Measurements from ENCODE around the gene NR5A2. TPM values are rescaled to one million over a fixed set of nuclear protein-coding genes. Genes with fewer than 3 reads are reported as not detected.

NR5A2 gene
- total RNA-seq, 1 experiment from 2014 or later, result 22.3 TPM

DNA sequence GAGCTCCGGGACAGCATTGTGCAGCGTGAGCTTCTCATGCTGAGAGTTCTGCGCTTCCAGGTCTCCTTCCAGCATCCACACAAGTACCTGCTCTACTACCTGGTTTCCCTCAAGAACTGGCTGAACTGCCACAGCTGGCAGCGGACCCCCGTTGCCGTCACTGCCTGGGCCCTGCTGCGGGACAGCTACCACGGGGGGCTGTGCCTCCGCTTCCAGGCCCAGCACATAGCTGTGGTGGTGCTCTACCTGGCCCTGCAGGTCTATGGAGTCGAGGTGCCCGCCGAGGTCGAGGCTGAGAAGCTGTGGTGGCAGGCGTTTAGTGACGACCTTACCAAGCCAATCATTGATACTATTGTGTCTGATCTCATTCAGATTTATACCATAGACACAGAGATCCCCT lies 186.4 kb downstream of the NR5A2 start:
- Mint-ChIP-seq H3K36me3 (peaks cover 7% of the 10 kb centered on the region), H3K9me3 (peaks cover 17% of the 10 kb centered on the region), H3K27ac (no peak overlapping the region), H3K4me1 (no peaks in the 10 kb centered on the region), H3K27me3 (ENCODE audit: low read depth) (no peaks in the 10 kb centered on the region; the same call in 1 of the 2 replicates), H3K4me3 (no peak overlapping the region)
- ATAC-seq (no peak), DNase-seq (ENCODE audit: low spot score) (no peak)
- CTCF ChIA-PET, result interaction anchor here (0.6 kb wide), 1 partner anchor 9 kb away, joined by 3 read pairs; no protein-coding TSS in a partner anchor
- TF ChIP-seq NR3C1 (CRISPR knock-in tag; conservative IDR thresholded peaks at IDR 0.05; ENCODE audit: low read depth) (no peak), SP1 (CRISPR knock-in tag; conservative IDR thresholded peaks at IDR 0.05) (no peak), CREB1 (CRISPR knock-in tag; IDR thresholded peaks at IDR 0.05) (no peak), ZNF121 (CRISPR knock-in tag; IDR thresholded peaks at IDR 0.05) (no peak), ZNF423 (CRISPR knock-in tag; IDR thresholded peaks at IDR 0.05) (no peak), ZNF317 (CRISPR knock-in tag; IDR thresholded peaks at IDR 0.05; ENCODE audit: borderline replicate concordance, low read depth) (no peak), TEAD1 (CRISPR knock-in tag; IDR thresholded peaks at IDR 0.05) (no peak), NR1H2 (CRISPR knock-in tag; IDR thresholded peaks at IDR 0.05) (no peak), ATF1 (CRISPR knock-in tag; IDR thresholded peaks at IDR 0.05) (no peak)
- TF ChIP-seq, protein P1, sequence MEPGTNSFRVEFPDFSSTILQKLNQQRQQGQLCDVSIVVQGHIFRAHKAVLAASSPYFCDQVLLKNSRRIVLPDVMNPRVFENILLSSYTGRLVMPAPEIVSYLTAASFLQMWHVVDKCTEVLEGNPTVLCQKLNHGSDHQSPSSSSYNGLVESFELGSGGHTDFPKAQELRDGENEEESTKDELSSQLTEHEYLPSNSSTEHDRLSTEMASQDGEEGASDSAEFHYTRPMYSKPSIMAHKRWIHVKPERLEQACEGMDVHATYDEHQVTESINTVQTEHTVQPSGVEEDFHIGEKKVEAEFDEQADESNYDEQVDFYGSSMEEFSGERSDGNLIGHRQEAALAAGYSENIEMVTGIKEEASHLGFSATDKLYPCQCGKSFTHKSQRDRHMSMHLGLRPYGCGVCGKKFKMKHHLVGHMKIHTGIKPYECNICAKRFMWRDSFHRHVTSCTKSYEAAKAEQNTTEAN (CRISPR knock-in tag; IDR thresholded peaks at IDR 0.05), result no peak
- TF ChIP-seq, protein P2, sequence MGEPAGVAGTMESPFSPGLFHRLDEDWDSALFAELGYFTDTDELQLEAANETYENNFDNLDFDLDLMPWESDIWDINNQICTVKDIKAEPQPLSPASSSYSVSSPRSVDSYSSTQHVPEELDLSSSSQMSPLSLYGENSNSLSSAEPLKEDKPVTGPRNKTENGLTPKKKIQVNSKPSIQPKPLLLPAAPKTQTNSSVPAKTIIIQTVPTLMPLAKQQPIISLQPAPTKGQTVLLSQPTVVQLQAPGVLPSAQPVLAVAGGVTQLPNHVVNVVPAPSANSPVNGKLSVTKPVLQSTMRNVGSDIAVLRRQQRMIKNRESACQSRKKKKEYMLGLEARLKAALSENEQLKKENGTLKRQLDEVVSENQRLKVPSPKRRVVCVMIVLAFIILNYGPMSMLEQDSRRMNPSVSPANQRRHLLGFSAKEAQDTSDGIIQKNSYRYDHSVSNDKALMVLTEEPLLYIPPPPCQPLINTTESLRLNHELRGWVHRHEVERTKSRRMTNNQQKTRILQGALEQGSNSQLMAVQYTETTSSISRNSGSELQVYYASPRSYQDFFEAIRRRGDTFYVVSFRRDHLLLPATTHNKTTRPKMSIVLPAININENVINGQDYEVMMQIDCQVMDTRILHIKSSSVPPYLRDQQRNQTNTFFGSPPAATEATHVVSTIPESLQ (CRISPR knock-in tag; IDR thresholded peaks at IDR 0.05), result no peak
- TF ChIP-seq, protein P3, sequence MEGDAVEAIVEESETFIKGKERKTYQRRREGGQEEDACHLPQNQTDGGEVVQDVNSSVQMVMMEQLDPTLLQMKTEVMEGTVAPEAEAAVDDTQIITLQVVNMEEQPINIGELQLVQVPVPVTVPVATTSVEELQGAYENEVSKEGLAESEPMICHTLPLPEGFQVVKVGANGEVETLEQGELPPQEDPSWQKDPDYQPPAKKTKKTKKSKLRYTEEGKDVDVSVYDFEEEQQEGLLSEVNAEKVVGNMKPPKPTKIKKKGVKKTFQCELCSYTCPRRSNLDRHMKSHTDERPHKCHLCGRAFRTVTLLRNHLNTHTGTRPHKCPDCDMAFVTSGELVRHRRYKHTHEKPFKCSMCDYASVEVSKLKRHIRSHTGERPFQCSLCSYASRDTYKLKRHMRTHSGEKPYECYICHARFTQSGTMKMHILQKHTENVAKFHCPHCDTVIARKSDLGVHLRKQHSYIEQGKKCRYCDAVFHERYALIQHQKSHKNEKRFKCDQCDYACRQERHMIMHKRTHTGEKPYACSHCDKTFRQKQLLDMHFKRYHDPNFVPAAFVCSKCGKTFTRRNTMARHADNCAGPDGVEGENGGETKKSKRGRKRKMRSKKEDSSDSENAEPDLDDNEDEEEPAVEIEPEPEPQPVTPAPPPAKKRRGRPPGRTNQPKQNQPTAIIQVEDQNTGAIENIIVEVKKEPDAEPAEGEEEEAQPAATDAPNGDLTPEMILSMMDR (IDR thresholded peaks at IDR 0.05), result no peak
- TF ChIP-seq, protein P4, sequence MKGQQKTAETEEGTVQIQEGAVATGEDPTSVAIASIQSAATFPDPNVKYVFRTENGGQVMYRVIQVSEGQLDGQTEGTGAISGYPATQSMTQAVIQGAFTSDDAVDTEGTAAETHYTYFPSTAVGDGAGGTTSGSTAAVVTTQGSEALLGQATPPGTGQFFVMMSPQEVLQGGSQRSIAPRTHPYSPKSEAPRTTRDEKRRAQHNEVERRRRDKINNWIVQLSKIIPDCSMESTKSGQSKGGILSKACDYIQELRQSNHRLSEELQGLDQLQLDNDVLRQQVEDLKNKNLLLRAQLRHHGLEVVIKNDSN (CRISPR knock-in tag; IDR thresholded peaks at IDR 0.05), result no peak
- TF ChIP-seq, protein P5, sequence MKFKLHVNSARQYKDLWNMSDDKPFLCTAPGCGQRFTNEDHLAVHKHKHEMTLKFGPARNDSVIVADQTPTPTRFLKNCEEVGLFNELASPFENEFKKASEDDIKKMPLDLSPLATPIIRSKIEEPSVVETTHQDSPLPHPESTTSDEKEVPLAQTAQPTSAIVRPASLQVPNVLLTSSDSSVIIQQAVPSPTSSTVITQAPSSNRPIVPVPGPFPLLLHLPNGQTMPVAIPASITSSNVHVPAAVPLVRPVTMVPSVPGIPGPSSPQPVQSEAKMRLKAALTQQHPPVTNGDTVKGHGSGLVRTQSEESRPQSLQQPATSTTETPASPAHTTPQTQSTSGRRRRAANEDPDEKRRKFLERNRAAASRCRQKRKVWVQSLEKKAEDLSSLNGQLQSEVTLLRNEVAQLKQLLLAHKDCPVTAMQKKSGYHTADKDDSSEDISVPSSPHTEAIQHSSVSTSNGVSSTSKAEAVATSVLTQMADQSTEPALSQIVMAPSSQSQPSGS (CRISPR knock-in tag; IDR thresholded peaks at IDR 0.05; ENCODE audit: borderline replicate concordance, low read depth), result no peak
- TF ChIP-seq, protein P6, sequence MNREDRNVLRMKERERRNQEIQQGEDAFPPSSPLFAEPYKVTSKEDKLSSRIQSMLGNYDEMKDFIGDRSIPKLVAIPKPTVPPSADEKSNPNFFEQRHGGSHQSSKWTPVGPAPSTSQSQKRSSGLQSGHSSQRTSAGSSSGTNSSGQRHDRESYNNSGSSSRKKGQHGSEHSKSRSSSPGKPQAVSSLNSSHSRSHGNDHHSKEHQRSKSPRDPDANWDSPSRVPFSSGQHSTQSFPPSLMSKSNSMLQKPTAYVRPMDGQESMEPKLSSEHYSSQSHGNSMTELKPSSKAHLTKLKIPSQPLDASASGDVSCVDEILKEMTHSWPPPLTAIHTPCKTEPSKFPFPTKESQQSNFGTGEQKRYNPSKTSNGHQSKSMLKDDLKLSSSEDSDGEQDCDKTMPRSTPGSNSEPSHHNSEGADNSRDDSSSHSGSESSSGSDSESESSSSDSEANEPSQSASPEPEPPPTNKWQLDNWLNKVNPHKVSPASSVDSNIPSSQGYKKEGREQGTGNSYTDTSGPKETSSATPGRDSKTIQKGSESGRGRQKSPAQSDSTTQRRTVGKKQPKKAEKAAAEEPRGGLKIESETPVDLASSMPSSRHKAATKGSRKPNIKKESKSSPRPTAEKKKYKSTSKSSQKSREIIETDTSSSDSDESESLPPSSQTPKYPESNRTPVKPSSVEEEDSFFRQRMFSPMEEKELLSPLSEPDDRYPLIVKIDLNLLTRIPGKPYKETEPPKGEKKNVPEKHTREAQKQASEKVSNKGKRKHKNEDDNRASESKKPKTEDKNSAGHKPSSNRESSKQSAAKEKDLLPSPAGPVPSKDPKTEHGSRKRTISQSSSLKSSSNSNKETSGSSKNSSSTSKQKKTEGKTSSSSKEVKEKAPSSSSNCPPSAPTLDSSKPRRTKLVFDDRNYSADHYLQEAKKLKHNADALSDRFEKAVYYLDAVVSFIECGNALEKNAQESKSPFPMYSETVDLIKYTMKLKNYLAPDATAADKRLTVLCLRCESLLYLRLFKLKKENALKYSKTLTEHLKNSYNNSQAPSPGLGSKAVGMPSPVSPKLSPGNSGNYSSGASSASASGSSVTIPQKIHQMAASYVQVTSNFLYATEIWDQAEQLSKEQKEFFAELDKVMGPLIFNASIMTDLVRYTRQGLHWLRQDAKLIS (CRISPR knock-in tag; IDR thresholded peaks at IDR 0.05; ENCODE audit: borderline replicate concordance), result no peak
- POLR2A ChIA-PET, result no interaction called here
